RWPE1 (cell line): ENCODE results near the gene DCDC2.

Experiments
- CTCF ChIA-PET: fragments of 350-600 bp; sonication (Branson Sonifier 250); formaldehyde crosslinking; extraction: SDS; loops from one replicate; lab custom pipeline; 2021; lab: Yijun Ruan, JAX
- POLR2A ChIA-PET: fragments of 400-600 bp; formaldehyde crosslinking; extraction: SDS; loops from one replicate; lab custom pipeline; 2020; ENCODE audit warnings: antibody characterized with exemption; ENCODE audit not compliant: low non-redundant PET; lab: Yijun Ruan, JAX
- DNase-seq: peaks from one replicate; pipeline ENCODE4 v3.0.0; 2012; ENCODE audit warnings: low spot score
- H3K27ac ChIP-seq: fragments of 450-650 bp; 2 replicates; pipeline ENCODE4 v1.5.1; 2017
- TF ChIP-seq, protein P1 (sequence below): fragments of 450-650 bp; conservative IDR thresholded peaks from 2 replicates; pipeline ENCODE4 v1.5.1; 2017; ENCODE audit warnings: low read depth, mild to moderate bottlenecking

The DCDC2 gene

DNA sequence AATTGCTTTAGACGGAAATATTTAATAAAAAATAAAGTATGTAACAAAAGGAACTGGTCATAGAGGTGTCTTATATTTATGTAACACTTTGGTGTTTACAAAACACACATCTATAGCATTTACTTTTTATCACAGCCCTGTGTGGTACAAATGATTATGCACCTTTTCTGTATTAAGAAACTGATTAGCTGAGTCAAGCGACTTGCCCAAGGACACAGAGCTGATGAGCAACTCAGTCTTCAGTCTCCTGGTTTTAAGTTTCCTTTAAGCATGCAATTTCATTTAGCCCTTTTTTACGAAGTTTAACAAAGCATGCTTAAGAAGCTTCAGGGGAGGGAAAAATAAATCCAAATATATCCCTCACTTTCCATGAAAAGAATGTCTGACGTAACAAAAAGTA, 2.5 kb downstream of the DCDC2 start:
- TF ChIP-seq, protein P1, sequence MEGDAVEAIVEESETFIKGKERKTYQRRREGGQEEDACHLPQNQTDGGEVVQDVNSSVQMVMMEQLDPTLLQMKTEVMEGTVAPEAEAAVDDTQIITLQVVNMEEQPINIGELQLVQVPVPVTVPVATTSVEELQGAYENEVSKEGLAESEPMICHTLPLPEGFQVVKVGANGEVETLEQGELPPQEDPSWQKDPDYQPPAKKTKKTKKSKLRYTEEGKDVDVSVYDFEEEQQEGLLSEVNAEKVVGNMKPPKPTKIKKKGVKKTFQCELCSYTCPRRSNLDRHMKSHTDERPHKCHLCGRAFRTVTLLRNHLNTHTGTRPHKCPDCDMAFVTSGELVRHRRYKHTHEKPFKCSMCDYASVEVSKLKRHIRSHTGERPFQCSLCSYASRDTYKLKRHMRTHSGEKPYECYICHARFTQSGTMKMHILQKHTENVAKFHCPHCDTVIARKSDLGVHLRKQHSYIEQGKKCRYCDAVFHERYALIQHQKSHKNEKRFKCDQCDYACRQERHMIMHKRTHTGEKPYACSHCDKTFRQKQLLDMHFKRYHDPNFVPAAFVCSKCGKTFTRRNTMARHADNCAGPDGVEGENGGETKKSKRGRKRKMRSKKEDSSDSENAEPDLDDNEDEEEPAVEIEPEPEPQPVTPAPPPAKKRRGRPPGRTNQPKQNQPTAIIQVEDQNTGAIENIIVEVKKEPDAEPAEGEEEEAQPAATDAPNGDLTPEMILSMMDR = no peak
- ChIA-PET CTCF (no interaction called here), POLR2A (no interaction called here)
- no peak for DNase-seq
- no peak overlapping the region for H3K27ac ChIP-seq

GRCh38 chr6:24353861-24354260, 4.0 kb downstream of the DCDC2 start:
- no peak overlapping the region for H3K27ac ChIP-seq
- no peak for DNase-seq
- ChIA-PET CTCF (no interaction called here), POLR2A (no interaction called here)
- TF ChIP-seq, protein P1 = no peak

- POLR2A ChIA-PET = no interaction called here
- CTCF ChIA-PET = no interaction called here
- TF ChIP-seq, protein P1 = no peak
- no peak for DNase-seq
- no peak overlapping the region for H3K27ac ChIP-seq
Measured at GRCh38 chr6:24352434-24352833, 5.4 kb downstream of the DCDC2 start.

DNA sequence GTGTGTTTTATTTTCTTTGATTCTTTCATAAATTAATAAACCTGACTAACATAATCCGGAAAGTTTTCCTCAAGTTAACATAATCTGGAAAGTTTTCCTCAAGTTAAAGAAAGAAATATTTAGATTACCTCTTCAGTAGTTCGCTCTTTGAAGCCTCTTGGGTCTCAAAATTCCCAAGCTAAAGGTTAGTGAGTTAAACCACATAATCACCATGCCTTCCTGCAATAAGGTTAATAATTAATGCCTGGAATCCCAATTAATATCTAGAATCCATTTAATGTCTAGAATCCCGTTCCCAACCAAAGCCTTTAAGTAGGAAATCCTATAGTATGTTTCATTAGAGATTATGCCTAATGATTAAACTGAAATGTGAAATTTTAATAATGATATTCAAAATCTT, 12.9 kb downstream of the DCDC2 start:
- no peak overlapping the region for H3K27ac ChIP-seq
- POLR2A ChIA-PET = no interaction called here
- TF ChIP-seq, protein P1 = no peak
- CTCF ChIA-PET = no interaction called here
- DNase-seq = no peak

- TF ChIP-seq, protein P1 = no peak
- CTCF ChIA-PET = no interaction called here
- DNase-seq = no peak
- H3K27ac ChIP-seq = no peak overlapping the region
- POLR2A ChIA-PET = no interaction called here
Measured at GRCh38 chr6:24340998-24341938, 16.6 kb downstream of the DCDC2 start.

DNA sequence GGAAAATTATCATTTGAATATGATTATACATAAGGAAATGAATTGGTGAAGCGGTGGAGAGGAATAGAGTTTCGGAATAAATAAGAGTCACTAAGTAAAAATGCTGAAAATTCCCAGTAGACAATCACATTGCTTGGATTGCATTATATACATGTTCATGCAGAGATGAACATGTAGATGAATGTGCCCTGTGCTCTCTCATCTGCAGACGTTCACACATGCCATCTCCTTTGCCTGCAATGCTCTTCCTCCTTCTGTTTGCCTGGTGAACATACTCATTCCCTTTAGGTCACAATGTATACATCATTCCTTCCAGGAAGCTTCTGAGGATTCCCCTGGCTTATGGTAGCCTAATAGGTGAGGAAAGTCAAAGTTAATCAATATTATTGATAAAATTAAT, 17.9 kb downstream of the DCDC2 start:
- ChIA-PET POLR2A (no interaction called here), CTCF (no interaction called here)
- no peak overlapping the region for H3K27ac ChIP-seq
- DNase-seq = no peak
- TF ChIP-seq, protein P1 = no peak
